HG03378 (cell line): Measurements from ENCODE around the gene SORCS1.

Source experiments
- ATAC-seq: cut with Tn5 transposase; IDR thresholded peaks from one replicate; pipeline ENCODE4 v1.9.1; 2021; ENCODE audit warnings: mild to moderate bottlenecking, moderate library complexity; ENCODE audit not compliant: unreplicated experiment

The SORCS1 gene

DNA sequence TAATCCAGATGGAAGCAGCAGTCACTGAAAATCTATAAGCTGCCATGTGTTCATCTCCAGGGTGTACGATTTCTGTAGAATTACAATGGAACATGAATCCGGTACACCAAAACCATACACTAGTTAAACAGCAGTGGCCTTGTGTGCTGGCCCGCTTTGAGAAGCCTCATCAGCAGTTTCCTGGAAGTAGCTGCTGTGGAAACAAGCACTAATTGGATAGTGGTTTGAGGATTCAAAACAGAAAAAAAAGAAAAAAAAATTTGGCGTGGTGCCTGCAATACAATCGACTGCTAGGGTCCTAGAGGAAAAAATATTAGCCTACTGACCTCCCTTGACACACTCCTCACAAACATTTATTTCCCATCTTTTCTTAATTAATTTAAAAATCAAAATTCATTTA lies 545.9 kb downstream of the SORCS1 start:
- ATAC-seq: no peak

DNA sequence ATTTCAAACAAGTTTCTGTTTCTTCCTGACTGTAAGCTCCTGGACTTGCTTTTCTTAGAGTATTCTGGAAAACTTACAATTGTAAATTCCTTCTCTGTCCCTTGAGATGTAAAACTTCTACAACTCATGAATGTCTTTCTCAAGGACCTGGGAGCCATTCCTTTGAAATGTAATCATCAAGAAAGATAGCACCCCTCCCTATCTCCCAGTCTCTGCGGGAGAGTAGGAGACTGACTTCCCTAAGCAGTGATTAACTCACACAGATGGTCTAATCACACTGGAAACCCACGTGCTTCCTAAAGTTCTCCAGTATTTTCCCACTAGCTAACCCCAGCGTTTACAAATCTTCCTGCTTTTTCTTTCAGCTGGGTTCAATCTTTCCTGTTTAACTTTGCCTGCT lies 549.4 kb downstream of the SORCS1 start:
- no peak for ATAC-seq

DNA sequence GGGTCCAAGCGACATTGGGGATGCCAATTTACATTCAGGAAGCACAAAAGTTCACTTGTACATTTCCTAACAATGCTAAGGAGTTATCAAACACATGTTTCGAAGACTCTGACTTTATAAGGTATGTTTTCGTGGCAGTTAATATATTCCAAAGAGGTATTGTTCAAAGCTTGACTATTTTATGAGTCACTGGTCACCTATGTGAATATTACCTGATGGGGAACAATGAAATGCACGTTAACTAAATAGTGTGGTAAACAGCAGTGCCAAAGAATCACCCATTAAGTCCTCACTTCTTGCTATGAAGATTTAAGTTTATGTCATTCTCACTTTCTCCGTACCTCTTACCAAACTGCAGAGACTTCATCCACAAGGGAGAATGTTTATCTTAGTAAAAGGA lies 550.2 kb downstream of the SORCS1 start:
- no peak for ATAC-seq

DNA sequence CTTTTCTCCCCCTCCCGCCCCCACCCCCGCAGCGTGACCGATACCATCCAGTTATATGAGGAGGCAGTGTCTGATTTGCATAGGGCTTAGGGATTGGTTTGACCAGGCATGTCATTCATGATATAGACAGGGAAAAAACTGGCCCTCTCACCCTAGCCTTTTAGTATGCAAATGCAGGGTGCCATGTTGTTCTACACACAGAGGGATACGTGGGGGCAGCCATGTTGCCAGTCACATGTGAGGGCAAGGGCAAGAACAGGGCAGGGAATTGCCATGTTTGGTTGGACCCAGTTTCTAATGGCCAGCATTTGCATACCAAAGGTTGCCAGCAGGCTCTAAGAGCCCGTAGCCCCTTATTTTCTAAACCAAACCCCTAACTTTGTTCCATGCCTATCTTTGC lies 552.1 kb downstream of the SORCS1 start:
- ATAC-seq: no peak

- ATAC-seq: no peak
These were observed 554.8 kb downstream of the SORCS1 start for GRCh38 chr10:106609470-106610266.

DNA sequence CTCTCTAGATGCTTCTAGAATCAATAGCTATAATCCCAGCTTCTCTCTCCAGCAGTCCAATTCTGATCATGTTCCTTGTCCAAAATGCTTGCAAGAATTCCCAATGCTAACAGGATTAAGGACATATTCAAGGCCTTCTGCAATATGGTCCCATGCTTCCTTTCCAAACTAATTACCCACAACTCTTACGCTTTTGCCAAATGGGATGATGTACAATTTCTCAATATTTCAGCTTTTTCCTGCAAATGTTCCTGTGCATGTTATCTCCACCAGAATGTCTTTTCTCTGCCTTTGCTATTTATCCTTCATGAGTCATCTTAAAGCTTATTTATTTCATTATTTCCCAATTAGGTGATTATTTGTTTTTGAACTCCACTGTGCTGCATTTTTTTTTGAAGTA lies 556.4 kb downstream of the SORCS1 start:
- ATAC-seq: no peak

DNA sequence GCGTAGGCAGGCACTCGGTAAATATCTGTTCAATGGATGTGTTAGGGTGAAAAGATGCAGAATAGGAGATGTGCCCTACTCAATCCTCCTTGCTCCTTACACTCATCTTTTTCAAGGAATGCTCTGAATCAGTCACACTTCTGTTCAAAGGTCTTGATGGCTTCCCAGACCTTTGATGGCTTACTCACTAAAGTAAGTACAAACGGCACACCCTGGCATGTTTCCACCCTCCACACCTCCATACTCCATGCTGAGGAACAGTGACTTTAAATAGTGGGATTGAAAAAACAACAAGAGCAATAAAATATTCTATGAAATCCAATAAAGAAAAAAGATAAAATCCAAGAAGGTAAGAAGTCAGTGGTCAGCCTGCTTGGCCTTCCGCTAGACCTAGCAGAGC lies 569.2 kb downstream of the SORCS1 start:
- ATAC-seq: no peak

DNA sequence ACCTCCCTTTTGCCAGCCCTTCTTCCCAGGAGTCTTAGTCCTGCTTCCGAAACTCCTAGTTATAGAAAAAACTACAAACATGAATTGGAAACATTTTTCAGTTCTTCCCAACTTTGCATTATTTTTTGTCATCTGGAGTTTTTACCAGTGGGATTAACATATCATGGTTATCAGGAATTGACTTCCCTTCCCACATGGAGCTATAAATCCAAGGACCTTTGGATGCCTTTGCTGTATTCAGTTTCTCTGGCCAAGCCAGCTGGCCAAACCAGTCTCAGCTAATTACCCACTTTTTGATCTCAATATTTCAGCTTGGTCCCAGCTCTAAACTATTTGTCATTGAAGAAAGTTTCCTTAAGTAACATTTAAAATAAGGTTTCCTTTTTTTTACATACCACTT lies 570.6 kb downstream of the SORCS1 start:
- ATAC-seq: no peak

GRCh38 chr10:106592396-106592795 lies 572.1 kb downstream of the SORCS1 start:
- ATAC-seq: no peak

DNA sequence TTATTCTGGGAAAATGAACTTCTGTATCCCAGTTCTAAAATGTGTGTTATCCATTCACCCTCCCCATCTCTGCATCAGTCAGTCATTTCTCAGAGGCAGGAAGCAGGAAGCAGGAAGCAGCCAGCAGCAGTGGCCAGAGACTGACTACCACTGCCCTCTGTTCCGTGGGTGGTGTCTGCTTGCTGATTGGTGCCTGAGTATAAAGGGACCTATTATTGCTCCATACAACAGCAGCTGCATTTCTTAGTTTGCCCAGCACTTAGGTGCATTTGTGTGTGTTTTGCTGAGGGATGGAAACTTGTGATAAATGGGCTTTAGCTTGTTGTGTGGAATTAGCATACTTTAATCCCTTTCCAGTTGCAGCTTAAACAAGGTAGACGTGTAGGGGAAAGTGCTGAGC lies 582.2 kb downstream of the SORCS1 start:
- ATAC-seq: no peak

DNA sequence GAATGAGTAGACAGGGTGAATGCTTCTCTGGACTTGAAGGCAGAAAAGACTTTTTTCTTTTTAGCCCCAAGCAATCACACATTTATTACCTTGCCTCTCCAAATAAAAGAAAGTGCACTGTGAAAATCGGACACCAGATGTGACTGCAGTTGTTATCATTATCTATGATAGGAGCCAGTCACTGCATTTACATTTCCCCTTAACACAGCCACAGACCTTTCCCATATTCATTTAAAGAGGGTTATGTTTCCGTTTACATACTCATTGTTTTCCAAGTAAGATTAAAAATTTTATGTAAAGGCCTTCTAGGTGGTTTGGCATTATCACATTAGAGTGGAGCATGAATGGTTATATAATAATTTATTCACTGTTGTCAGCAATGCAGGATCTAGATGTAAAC lies 586.8 kb downstream of the SORCS1 start:
- no peak for ATAC-seq

- no peak for ATAC-seq
These were observed 587.2 kb downstream of the SORCS1 start for GRCh38 chr10:106577266-106577665.

- no peak for ATAC-seq
These were observed 588.0 kb downstream of the SORCS1 start for GRCh38 chr10:106576534-106576933.

GRCh38 chr10:106573106-106573505 lies 591.4 kb downstream of the SORCS1 start:
- ATAC-seq: no peak

DNA sequence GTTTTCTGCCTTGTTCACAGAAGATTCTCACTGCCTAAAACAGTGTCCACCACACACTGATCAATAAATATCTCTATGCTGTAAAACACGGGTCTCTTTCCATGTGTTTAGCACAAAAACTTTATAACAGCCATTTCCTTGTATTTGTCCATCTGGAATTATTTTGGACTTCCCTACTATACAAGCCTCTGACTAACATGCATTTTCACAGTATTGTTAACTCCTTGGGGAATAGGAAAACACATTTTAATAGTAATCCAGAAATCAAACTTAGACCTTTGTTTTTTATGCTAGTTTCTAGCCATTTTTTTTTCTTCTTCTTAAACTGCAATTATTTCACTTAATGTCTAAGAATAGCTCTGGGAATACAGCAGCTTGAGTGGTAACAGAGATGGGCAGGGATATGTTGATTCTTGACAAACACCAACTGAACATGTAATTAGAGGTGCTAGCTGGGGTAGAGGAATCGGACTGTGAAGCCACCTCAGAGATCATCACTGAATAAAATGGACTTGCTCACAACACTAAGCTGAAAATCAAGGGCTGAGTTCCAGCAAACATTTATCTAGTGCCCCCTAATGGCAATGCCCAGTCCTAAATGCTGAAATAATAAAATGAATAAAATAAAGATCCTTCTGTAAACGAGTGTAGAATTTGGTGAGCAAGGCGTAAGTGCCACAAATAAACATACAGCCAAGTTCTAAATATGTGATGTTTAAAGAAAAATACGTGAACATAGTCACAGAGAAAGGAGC lies 593.1 kb downstream of the SORCS1 start:
- ATAC-seq: no peak

- no peak for ATAC-seq
These were observed 594.2 kb downstream of the SORCS1 start for GRCh38 chr10:106570268-106570667.

- ATAC-seq: no peak
These were observed 596.9 kb downstream of the SORCS1 start for GRCh38 chr10:106567629-106568028.

DNA sequence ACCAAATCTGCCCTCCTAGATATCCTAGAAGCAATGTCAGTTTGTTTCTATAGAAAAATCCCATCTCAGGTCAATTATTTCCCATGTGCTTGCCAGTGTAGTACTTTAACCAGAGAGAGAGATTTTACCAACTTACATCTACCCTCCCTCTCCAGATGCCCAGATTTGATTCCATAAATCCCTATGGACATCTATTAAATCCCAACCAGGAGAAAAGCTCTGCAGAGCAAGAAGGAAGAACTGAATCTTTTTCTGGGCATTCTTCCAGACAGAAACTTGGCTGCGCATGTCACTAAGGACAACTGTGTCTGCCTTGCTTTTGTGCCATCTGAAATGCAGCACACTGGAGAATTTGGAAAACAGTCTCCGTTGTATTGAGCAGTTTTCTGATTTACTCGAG lies 597.6 kb downstream of the SORCS1 start:
- no peak for ATAC-seq

GRCh38 chr10:106565546-106565945 lies 599.0 kb downstream of the SORCS1 start:
- no peak for ATAC-seq

GRCh38 chr10:106563384-106563783 lies 601.1 kb downstream of the SORCS1 start:
- no peak for ATAC-seq

DNA sequence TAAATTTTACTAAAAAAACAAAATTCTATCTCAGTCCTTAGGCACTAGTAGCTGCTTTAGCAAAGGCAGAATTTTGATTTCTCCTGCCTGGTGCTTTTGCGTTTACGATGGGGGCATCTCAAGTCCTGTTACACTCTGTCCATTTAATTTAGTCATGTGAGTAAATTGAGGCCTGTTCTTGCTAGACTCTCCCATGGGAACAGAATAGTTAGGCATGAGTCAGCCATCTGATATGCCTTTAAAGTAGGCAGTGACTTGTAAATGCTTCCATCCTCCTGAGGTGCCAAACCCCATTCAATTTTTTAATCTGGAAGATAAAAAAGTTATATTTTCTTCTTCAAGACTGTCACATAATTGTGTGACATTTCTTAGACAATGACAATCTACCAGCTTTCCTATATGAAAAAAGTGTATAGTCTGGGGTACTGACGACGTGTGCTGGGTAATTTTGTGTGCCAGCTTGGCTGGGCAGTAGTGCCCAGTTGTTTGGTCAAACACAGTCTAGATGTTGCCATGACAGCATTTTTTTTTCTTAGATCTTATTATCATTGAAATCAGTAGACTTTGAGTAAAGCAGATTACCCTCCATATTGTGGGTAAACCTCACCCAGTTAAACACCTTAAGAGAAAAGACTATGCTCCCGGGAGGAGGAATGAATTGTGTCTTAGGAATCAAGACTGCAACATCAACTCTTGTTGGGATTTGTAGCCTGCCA lies 603.4 kb downstream of the SORCS1 start:
- ATAC-seq: no peak

- ATAC-seq: no peak
These were observed 605.1 kb downstream of the SORCS1 start for GRCh38 chr10:106559442-106559841.
